Measurements from ENCODE around the gene CKLF. TPM values are rescaled to one million over a fixed set of nuclear protein-coding genes. Genes with fewer than 3 reads are reported as not detected.
"Not testable (repeated sequence)": the region's sequence is repeated elsewhere in the genome, so short reads cannot be mapped to it uniquely, and the experiment has no call there.

CKLF gene
- total RNA-seq, 2 donors from 2014 or later = 23.4 to 39.8 TPM

- no peak for DNase-seq (ENCODE audit: low spot score)
- no peaks in the 10 kb centered on the region for H3K27me3 ChIP-seq (replicated peaks; ENCODE audit: insufficient read depth)
These were observed 39.9 kb downstream of the CKLF start for GRCh38 chr16:66592241-66592640.

DNA sequence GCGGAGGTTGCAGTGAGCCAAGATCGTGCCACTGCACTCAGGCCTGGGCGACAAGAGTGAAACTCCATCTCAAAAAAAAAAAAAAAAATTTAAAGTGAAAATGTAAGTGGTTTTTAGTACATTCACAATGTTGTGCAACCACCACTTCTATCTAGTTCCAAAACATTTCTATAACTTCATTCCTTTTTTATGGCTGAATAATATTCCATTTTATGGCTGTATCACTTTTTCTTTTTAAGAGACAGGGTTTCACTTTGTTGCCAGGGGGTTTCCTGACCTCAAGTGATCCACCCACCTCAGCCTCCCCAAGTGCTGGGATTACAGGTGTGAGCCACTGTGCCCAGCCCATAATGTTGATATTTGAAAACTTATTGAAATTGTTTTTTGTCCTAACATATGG is 40.4 kb downstream of the CKLF start:
- H3K9me3 ChIP-seq = no peaks in the 10 kb centered on the region
- H3K4me1 ChIP-seq (ENCODE audit: control insufficient read depth in 1 of 2, low read depth in 2 of 2) = no peaks in the 10 kb centered on the region
- H3K27me3 ChIP-seq (replicated peaks; ENCODE audit: insufficient read depth) = no peaks in the 10 kb centered on the region
- ATAC-seq (ENCODE audit: insufficient number of reproducible peaks, low FRiP score, low read depth) (no peak), DNase-seq (ENCODE audit: low spot score) (no peak)
- H3K4me3 ChIP-seq = no peak overlapping the region
- no peak overlapping the region for H3K27ac ChIP-seq
- H3K36me3 ChIP-seq = no peaks in the 10 kb centered on the region
- TF ChIP-seq, protein P1, sequence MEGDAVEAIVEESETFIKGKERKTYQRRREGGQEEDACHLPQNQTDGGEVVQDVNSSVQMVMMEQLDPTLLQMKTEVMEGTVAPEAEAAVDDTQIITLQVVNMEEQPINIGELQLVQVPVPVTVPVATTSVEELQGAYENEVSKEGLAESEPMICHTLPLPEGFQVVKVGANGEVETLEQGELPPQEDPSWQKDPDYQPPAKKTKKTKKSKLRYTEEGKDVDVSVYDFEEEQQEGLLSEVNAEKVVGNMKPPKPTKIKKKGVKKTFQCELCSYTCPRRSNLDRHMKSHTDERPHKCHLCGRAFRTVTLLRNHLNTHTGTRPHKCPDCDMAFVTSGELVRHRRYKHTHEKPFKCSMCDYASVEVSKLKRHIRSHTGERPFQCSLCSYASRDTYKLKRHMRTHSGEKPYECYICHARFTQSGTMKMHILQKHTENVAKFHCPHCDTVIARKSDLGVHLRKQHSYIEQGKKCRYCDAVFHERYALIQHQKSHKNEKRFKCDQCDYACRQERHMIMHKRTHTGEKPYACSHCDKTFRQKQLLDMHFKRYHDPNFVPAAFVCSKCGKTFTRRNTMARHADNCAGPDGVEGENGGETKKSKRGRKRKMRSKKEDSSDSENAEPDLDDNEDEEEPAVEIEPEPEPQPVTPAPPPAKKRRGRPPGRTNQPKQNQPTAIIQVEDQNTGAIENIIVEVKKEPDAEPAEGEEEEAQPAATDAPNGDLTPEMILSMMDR (IDR thresholded peaks at IDR 0.05) = no peak

More at GRCh38 chr16:66592241-66592640, 39.9 kb downstream of the CKLF start:
- no peaks in the 10 kb centered on the region for H3K4me1 ChIP-seq (ENCODE audit: control insufficient read depth in 1 of 2, low read depth in 2 of 2)
- no peak for ATAC-seq (ENCODE audit: insufficient number of reproducible peaks, low FRiP score, low read depth)
- H3K27ac ChIP-seq = no peak overlapping the region
- H3K36me3 ChIP-seq = no peaks in the 10 kb centered on the region
- no peaks in the 10 kb centered on the region for H3K9me3 ChIP-seq
- TF ChIP-seq, protein P1 (IDR thresholded peaks at IDR 0.05) = no peak
- H3K4me3 ChIP-seq = no peak overlapping the region

DNA sequence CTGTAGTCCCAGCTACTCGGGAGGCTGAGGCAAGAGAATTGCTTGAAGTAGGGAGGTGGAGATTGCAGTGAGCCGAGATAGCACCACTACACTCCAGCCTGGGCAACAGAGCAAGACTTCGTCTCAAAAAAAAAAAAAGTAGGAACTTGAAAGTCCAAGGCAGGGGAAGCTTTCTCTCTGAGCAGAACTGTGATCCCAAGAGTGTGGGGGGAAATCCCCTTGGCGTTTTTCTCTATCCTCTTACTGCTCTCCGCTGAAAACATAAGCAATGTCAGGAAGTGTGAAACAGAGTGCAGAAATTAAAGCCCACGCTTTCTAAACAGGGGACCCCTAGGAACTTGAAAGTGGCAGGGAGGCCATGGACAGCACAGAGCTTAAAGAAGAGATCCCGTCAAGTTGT is 42.4 kb downstream of the CKLF start:
- H3K4me1 ChIP-seq (ENCODE audit: control insufficient read depth in 1 of 2, low read depth in 2 of 2) = no peaks in the 10 kb centered on the region
- H3K9me3 ChIP-seq = no peaks in the 10 kb centered on the region
- ATAC-seq (ENCODE audit: insufficient number of reproducible peaks, low FRiP score, low read depth) = no peak
- H3K4me3 ChIP-seq = no peak overlapping the region
- no peaks in the 10 kb centered on the region for H3K36me3 ChIP-seq
- no peak for DNase-seq (ENCODE audit: low spot score)
- H3K27ac ChIP-seq = no peak overlapping the region
- no peaks in the 10 kb centered on the region for H3K27me3 ChIP-seq (replicated peaks; ENCODE audit: insufficient read depth)
- TF ChIP-seq, protein P1 (IDR thresholded peaks at IDR 0.05) = no peak

DNA sequence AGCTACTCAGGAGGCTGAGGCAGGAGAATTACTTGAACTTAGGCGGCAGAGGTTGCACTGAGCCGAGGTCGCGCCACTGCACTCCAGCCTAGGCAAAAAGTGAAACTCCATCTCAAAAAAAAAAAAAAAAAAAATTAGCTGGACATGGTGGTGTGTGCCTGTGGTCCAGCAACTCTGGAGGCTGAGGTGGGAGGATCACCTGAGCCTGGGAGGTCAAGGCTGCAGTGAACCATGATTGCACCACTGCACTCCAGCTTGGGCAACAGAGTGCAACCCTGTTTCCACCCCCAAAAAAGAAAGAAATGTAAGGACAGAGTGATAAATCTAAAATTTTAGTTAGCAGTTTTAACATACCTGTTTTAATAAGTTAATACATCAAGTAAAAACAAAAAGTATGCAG is 44.2 kb downstream of the CKLF start:
- not testable (repeated sequence) for H3K27ac ChIP-seq; ATAC-seq (ENCODE audit: insufficient number of reproducible peaks, low FRiP score, low read depth); H3K9me3 ChIP-seq; H3K36me3 ChIP-seq; H3K27me3 ChIP-seq (replicated peaks; ENCODE audit: insufficient read depth); DNase-seq (ENCODE audit: low spot score); H3K4me3 ChIP-seq; H3K4me1 ChIP-seq (ENCODE audit: control insufficient read depth in 1 of 2, low read depth in 2 of 2)

- Histone ChIP-seq H3K27me3 (replicated peaks; ENCODE audit: insufficient read depth) (no peaks in the 10 kb centered on the region), H3K36me3 (no peaks in the 10 kb centered on the region), H3K27ac (no peak overlapping the region), H3K4me1 (ENCODE audit: control insufficient read depth in 1 of 2, low read depth in 2 of 2) (no peaks in the 10 kb centered on the region), H3K9me3 (no peaks in the 10 kb centered on the region), H3K4me3 (no peak overlapping the region)
- DNase-seq (ENCODE audit: low spot score) (no peak), ATAC-seq (ENCODE audit: insufficient number of reproducible peaks, low FRiP score, low read depth) (no peak)
- TF ChIP-seq, protein P1 (IDR thresholded peaks at IDR 0.05) = no peak
These were observed 44.8 kb downstream of the CKLF start for GRCh38 chr16:66596986-66597848.
